Tibial nerve (tissue), 4 donors: ENCODE results near the gene C3orf22. TPM values are rescaled to one million over a fixed set of nuclear protein-coding genes. Genes with fewer than 3 reads are reported as not detected.

Experiments used
- DNase-seq, 2 donors: peaks; one replicate each; pipeline ENCODE4 v3.0.0-alpha.2; 2019; ENCODE audit warnings: low spot score in 2 of 2
- H3K27ac ChIP-seq, 4 donors: fragments of 200-600 bp; sonication (generic) in 3 of 4; one replicate each; pipeline ENCODE4 v1.5.1; 2017 to 2019; ENCODE audit warnings: mild to moderate bottlenecking in 1 of 4
- H3K27me3 ChIP-seq, 2 donors: fragments of 200-600 bp; sonication (generic) in 1 of 2; one replicate each; pipeline versions ENCODE4 v1.5.1 to v1.6.0; 2017 to 2019
- H3K36me3 ChIP-seq, 3 donors: fragments of 200-600 bp; sonication (generic); one replicate each; pipeline ENCODE4 v1.5.1; 2018 to 2019
- H3K4me1 ChIP-seq, 4 donors: fragments of 200-600 bp; sonication (generic) in 3 of 4; one replicate each; pipeline ENCODE4 v1.5.1; 2017 to 2019
- H3K4me3 ChIP-seq, 4 donors: fragments of 200-600 bp; sonication (generic) in 3 of 4; one replicate each; pipeline ENCODE4 v1.5.1; 2017 to 2019; ENCODE audit warnings: mild to moderate bottlenecking in 1 of 4, moderate library complexity in 1 of 4
- H3K9me3 ChIP-seq, 4 donors: fragments of 200-600 bp; sonication (generic) in 3 of 4; one replicate each; pipeline ENCODE4 v1.5.1; 2017 to 2019
- EP300 ChIP-seq, 2 donors: sonication (generic); formaldehyde crosslinking; IDR thresholded peaks; one replicate each; pipeline ENCODE4 v1.6.1; 2017; ENCODE audit warnings: antibody characterized with exemption in 2 of 2, mild to moderate bottlenecking in 1 of 2
- POLR2A ChIP-seq, 2 donors: fragments of 450-650 bp; IDR thresholded peaks; one replicate each; pipeline ENCODE4 v1.6.1; 2017; ENCODE audit warnings: antibody characterized with exemption in 2 of 2, mild to moderate bottlenecking in 2 of 2, moderate library complexity in 2 of 2
- WGBS, 2 donors: methylation state at CpG; one replicate each; pipeline ENCODE4 v1.1.5; 2018; 5-methylcytosine and 5-hydroxymethylcytosine counted together
- total RNA-seq, 4 donors: library from RNA; depleted of rRNA; stranded (reverse); fragments of >200 nt; gene quantifications; one replicate each; pipeline ENCODE4 v1.1.0, GENCODE V29; 2016
- TF ChIP-seq, protein P1 (sequence below), 5 experiments: fragments of 200-600 bp in 3 of 5; fragments of 450-650 bp in 2 of 5; sonication (generic) in 3 of 5; IDR thresholded peaks; one replicate each; pipeline ENCODE4 v1.5.1; 2016 to 2019; ENCODE audit warnings: antibody characterized with exemption in 5 of 5, mild to moderate bottlenecking in 3 of 5, moderate library complexity in 2 of 5

C3orf22 gene
- total RNA-seq, 4 donors from 2014 or later: not detected

GRCh38 chr3:126567696-126568438 lies 9.1 kb upstream of the C3orf22 start:
- TF ChIP-seq POLR2A (IDR thresholded peaks at IDR 0.05): no peak
- TF ChIP-seq, protein P1, sequence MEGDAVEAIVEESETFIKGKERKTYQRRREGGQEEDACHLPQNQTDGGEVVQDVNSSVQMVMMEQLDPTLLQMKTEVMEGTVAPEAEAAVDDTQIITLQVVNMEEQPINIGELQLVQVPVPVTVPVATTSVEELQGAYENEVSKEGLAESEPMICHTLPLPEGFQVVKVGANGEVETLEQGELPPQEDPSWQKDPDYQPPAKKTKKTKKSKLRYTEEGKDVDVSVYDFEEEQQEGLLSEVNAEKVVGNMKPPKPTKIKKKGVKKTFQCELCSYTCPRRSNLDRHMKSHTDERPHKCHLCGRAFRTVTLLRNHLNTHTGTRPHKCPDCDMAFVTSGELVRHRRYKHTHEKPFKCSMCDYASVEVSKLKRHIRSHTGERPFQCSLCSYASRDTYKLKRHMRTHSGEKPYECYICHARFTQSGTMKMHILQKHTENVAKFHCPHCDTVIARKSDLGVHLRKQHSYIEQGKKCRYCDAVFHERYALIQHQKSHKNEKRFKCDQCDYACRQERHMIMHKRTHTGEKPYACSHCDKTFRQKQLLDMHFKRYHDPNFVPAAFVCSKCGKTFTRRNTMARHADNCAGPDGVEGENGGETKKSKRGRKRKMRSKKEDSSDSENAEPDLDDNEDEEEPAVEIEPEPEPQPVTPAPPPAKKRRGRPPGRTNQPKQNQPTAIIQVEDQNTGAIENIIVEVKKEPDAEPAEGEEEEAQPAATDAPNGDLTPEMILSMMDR (IDR thresholded peaks at IDR 0.05): no peak
- TF ChIP-seq EP300 (IDR thresholded peaks at IDR 0.05): no peak
- WGBS, 2 donors: 47 to 54% methylated on average over 10 of the region's 10 CpGs
- peaks cover 0 to 12% (median 0%) of the 10 kb centered on the region in 4 donors for H3K9me3 ChIP-seq
- no peaks in the 10 kb centered on the region for H3K27me3 ChIP-seq
- H3K36me3 ChIP-seq: peaks cover 0 to 10% (median 0%) of the 10 kb centered on the region in 3 donors
- no peaks in the 10 kb centered on the region for H3K4me1 ChIP-seq
- no peak overlapping the region for H3K27ac ChIP-seq
- no peak for DNase-seq
- H3K4me3 ChIP-seq: no peak overlapping the region

- Histone ChIP-seq H3K36me3 (no peaks in the 10 kb centered on the region), H3K4me1 (no peaks in the 10 kb centered on the region)
- TF ChIP-seq, protein P1 (IDR thresholded peaks at IDR 0.05): no peak
- no peak for TF ChIP-seq EP300 (IDR thresholded peaks at IDR 0.05)
- no peak for TF ChIP-seq POLR2A (IDR thresholded peaks at IDR 0.05)
Measured at GRCh38 chr3:126562737-126563276, 4.1 kb upstream of the C3orf22 start.

DNA sequence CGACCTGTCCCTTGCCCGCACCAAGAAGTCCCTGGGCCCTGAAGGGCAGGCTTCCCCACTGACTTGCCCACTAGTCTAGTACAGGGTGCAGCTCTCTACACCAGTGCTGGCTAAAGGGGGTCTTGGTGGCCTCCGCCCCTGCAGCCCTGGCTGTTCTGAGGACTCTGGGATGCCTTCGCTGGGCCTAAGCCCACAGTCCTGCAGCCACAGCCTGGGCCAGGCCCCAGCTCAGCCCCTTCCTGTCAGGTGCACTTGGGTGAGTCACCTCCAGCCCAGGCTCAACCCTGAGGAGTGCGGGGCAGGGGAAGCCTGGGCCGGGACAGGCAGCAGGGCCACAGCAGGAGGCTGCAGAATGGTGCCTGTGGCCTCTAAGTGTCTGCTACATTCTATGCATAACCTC lies 971 bp downstream of the C3orf22 start:
- Histone ChIP-seq H3K27ac (no peak overlapping the region), H3K36me3 (no peaks in the 10 kb centered on the region), H3K9me3 (peaks cover 0 to 12% (median 0%) of the 10 kb centered on the region in 4 donors), H3K4me3 (no peak overlapping the region), H3K4me1 (no peaks in the 10 kb centered on the region), H3K27me3 (no peaks in the 10 kb centered on the region)
- 62 to 68% methylated on average over 4 to 6 of the region's 6 CpGs for WGBS, 2 donors
- TF ChIP-seq, protein P1 (IDR thresholded peaks at IDR 0.05): no peak
- TF ChIP-seq POLR2A (IDR thresholded peaks at IDR 0.05) (no peak), EP300 (IDR thresholded peaks at IDR 0.05) (no peak)
- DNase-seq: no peak

More at GRCh38 chr3:126562737-126563276, 4.1 kb upstream of the C3orf22 start:
- H3K9me3 ChIP-seq: peaks cover 0 to 25% (median 0%) of the 10 kb centered on the region in 4 donors
- DNase-seq: no peak
- no peak overlapping the region for H3K4me3 ChIP-seq
- WGBS, 2 donors: 81 to 82% methylated on average over 2 of the region's 2 CpGs
- H3K27me3 ChIP-seq: no peaks in the 10 kb centered on the region
- no peak overlapping the region for H3K27ac ChIP-seq

- peaks cover 0 to 8% (median 0%) of the 10 kb centered on the region in 4 donors for H3K9me3 ChIP-seq
- TF ChIP-seq EP300 (IDR thresholded peaks at IDR 0.05) (no peak), POLR2A (IDR thresholded peaks at IDR 0.05) (no peak)
- TF ChIP-seq, protein P1 (IDR thresholded peaks at IDR 0.05): no peak
- no peaks in the 10 kb centered on the region for H3K36me3 ChIP-seq
- no peak overlapping the region for H3K27ac ChIP-seq
- H3K27me3 ChIP-seq: no peaks in the 10 kb centered on the region
- no peaks in the 10 kb centered on the region for H3K4me1 ChIP-seq
- no peak overlapping the region for H3K4me3 ChIP-seq
- DNase-seq: no peak
- WGBS, 2 donors: 90 to 93% methylated on average over 10 to 11 of the region's 11 CpGs
Measured at GRCh38 chr3:126557415-126557745, 1.4 kb downstream of the C3orf22 start.

GRCh38 chr3:126556637-126557414 lies 1.9 kb downstream of the C3orf22 start:
- Histone ChIP-seq H3K27ac (no peak overlapping the region), H3K4me1 (no peaks in the 10 kb centered on the region), H3K27me3 (no peaks in the 10 kb centered on the region), H3K4me3 (no peak overlapping the region), H3K36me3 (no peaks in the 10 kb centered on the region), H3K9me3 (peaks cover 0 to 4% (median 0%) of the 10 kb centered on the region in 4 donors)
- no peak for TF ChIP-seq POLR2A (IDR thresholded peaks at IDR 0.05)
- no peak for TF ChIP-seq EP300 (IDR thresholded peaks at IDR 0.05)
- DNase-seq: no peak
- 78 to 88% methylated on average over 7 to 8 of the region's 8 CpGs for WGBS, 2 donors
